ENCODE measurements around the gene TRMU. TPM values are rescaled to one million over a fixed set of nuclear protein-coding genes. Genes with fewer than 3 reads are reported as not detected.
A peak's percentile ranks its signal among the peaks of the same experiment; 100 is the strongest.
"Not testable (repeated sequence)": the region's sequence is repeated elsewhere in the genome, so short reads cannot be mapped to it uniquely, and the experiment has no call there.

Gene TRMU
- total RNA-seq, 1 donor from 2014 or later = 27.3 TPM

- H3K27ac Mint-ChIP-seq (ENCODE audit: unreplicated experiment) = no peak overlapping the region
- no peaks in the 10 kb centered on the region for H3K27me3 Mint-ChIP-seq (ENCODE audit: low read depth)
- H3K9me3 Mint-ChIP-seq (ENCODE audit: low read depth) = no peaks in the 10 kb centered on the region
- no peak for TF ChIP-seq CTCF (IDR thresholded peaks at IDR 0.05)
- peaks cover 14% of the 10 kb centered on the region for H3K36me3 Mint-ChIP-seq (ENCODE audit: low read depth)
- H3K4me1 Mint-ChIP-seq (ENCODE audit: low read depth) = no peaks in the 10 kb centered on the region
- no peak overlapping the region for H3K4me3 Mint-ChIP-seq (ENCODE audit: unreplicated experiment)
- peak; percentile 92 for DNase-seq (ENCODE audit: low spot score)
Measured at GRCh38 chr22:46397951-46398350, 62.4 kb downstream of the TRMU start.

DNA sequence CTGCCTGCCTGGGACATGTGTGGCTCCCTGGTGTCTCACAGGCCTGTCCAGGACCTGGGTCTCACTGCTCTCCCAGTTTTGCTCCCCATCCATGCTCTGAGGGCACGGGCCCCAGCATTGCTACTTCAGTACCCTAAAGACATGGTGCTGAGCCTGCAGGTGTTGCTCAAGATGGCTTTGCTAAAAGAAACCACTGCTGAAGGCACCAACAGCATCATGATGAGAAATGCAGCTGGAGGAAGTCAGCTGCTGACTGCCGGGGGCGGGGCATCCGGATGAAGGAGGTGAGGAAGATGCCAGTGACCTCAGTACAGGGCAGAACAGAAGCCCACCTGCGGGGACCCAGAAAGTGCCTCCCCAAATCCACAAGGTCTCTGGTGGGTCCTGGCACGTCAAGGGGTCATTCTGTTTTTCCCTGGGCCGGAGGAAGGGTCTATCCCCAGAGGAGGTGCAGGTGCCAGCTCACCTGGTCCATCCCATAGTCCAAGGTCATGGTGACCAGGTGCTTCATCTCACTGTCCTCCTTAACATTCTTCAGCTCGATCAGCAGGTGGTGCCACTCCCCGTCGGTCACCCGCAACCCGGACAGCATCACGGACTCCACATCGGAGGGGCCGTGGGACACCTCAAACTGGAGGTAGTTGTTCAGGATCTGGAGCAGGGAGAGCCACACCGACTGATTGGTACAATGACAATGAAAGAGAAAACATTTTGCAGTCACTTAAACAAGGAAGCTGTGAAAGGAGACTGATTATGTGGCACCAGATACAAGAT, 63.9 kb downstream of the TRMU start:
- H3K4me1 Mint-ChIP-seq (ENCODE audit: low read depth) = no peaks in the 10 kb centered on the region
- no peak overlapping the region for H3K4me3 Mint-ChIP-seq (ENCODE audit: unreplicated experiment)
- TF ChIP-seq CTCF (IDR thresholded peaks at IDR 0.05) = no peak
- peaks cover 11% of the 10 kb centered on the region for H3K36me3 Mint-ChIP-seq (ENCODE audit: low read depth)
- peak; percentile 71 for DNase-seq (ENCODE audit: low spot score)
- no peak overlapping the region for H3K27ac Mint-ChIP-seq (ENCODE audit: unreplicated experiment)
- H3K9me3 Mint-ChIP-seq (ENCODE audit: low read depth) = no peaks in the 10 kb centered on the region
- H3K27me3 Mint-ChIP-seq (ENCODE audit: low read depth) = no peaks in the 10 kb centered on the region

DNA sequence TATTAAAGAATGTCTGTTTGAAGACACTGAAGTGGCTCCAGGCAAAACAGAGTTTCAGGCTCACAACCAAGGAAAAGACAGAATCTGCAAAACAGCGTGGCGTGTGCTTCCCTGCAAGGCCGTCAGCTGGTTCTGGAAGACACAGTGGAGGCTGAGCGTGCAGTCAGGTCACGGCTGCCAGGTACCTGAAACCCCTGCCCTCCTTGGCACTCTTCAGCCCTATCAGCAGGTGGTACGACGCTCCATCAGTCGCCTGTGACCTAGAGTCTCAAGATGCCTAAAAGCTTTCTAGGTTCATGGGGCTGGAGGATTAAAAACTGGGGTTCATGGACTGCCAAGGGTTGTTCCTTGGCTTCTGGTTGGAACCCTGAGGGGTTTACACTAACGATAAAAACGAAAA, 65.9 kb downstream of the TRMU start:
- no peaks in the 10 kb centered on the region for H3K9me3 Mint-ChIP-seq (ENCODE audit: low read depth)
- H3K27ac Mint-ChIP-seq (ENCODE audit: unreplicated experiment) = no peak overlapping the region
- no peaks in the 10 kb centered on the region for H3K27me3 Mint-ChIP-seq (ENCODE audit: low read depth)
- H3K4me3 Mint-ChIP-seq (ENCODE audit: unreplicated experiment) = no peak overlapping the region
- peaks cover 4% of the 10 kb centered on the region for H3K4me1 Mint-ChIP-seq (ENCODE audit: low read depth)
- peaks cover 9% of the 10 kb centered on the region for H3K36me3 Mint-ChIP-seq (ENCODE audit: low read depth)
- no peak for DNase-seq (ENCODE audit: low spot score)
- no peak for TF ChIP-seq CTCF (IDR thresholded peaks at IDR 0.05)

DNA sequence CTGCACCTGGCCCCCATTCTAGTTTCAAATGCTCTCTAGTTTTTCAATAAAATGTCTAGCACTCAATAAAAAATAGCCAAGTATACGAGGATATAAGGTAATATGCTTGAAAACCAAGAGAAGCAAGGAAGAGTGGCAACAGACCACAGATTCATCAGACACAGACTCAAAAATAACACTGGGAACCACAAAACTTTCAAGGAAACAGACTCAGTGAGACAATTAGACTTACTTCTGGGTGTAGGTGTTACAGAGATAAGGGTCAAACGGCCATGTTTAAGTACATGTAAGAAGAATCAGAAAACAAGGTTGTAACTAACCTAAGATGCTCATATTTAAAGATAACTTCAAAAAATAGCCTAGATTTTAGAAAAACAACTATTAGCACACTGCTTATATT, 67.0 kb downstream of the TRMU start:
- H3K4me3 Mint-ChIP-seq (ENCODE audit: unreplicated experiment) = no peak overlapping the region
- H3K36me3 Mint-ChIP-seq (ENCODE audit: low read depth) = peaks cover 7% of the 10 kb centered on the region
- DNase-seq (ENCODE audit: low spot score) = no peak
- no peak overlapping the region for H3K27ac Mint-ChIP-seq (ENCODE audit: unreplicated experiment)
- peaks cover 4% of the 10 kb centered on the region for H3K4me1 Mint-ChIP-seq (ENCODE audit: low read depth)
- no peaks in the 10 kb centered on the region for H3K9me3 Mint-ChIP-seq (ENCODE audit: low read depth)
- H3K27me3 Mint-ChIP-seq (ENCODE audit: low read depth) = no peaks in the 10 kb centered on the region
- TF ChIP-seq CTCF (IDR thresholded peaks at IDR 0.05) = no peak

DNA sequence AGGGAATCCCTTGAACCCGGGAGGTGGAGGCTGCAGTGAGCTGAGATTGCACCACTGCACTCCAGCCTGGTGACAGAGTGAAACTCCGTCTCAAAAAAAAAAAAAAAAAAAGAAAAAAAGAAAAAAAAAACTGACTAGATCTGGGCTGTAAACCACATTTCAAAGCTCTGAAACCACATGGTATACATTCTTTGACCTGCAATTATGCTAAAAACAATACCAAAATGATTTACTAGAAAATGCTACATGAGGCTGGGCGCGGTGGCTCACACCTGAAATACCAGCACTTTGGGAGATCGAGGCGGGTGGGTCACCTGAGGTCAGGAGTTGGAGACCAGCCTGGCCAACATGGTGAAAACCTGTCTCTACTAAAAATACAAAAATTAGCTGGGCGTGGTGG, 68.4 kb downstream of the TRMU start:
- not testable (repeated sequence) for H3K36me3 Mint-ChIP-seq (ENCODE audit: low read depth); H3K27ac Mint-ChIP-seq (ENCODE audit: unreplicated experiment); H3K4me1 Mint-ChIP-seq (ENCODE audit: low read depth); H3K4me3 Mint-ChIP-seq (ENCODE audit: unreplicated experiment); DNase-seq (ENCODE audit: low spot score); H3K27me3 Mint-ChIP-seq (ENCODE audit: low read depth); H3K9me3 Mint-ChIP-seq (ENCODE audit: low read depth)

DNA sequence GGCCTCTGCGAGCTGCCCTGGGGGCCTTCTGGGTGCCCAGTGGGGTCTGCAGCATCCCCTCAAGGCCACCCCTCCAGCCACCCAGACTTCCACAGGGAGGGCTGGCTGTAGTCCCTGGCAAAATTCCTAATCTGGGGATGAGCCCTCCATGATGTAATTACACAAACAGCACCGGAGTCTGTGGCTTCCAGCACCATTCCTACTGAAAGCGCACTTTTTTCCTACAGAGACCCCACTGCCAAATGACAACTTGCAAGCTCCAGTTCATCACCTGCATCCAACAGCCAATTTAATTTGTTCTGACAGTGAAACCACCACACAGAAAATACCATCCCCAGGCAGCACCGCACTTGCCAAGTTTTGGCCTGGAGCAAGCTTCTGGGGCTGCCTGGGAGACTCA, 70.4 kb downstream of the TRMU start:
- Mint-ChIP-seq H3K27me3 (ENCODE audit: low read depth) (no peaks in the 10 kb centered on the region), H3K36me3 (ENCODE audit: low read depth) (peaks cover 5% of the 10 kb centered on the region), H3K9me3 (ENCODE audit: low read depth) (no peaks in the 10 kb centered on the region), H3K4me3 (ENCODE audit: unreplicated experiment) (no peak overlapping the region), H3K27ac (ENCODE audit: unreplicated experiment) (no peak overlapping the region), H3K4me1 (ENCODE audit: low read depth) (peaks cover 4% of the 10 kb centered on the region)
- no peak for TF ChIP-seq CTCF (IDR thresholded peaks at IDR 0.05)
- no peak for DNase-seq (ENCODE audit: low spot score)
